ENCODE results near the gene ALK.

DNA sequence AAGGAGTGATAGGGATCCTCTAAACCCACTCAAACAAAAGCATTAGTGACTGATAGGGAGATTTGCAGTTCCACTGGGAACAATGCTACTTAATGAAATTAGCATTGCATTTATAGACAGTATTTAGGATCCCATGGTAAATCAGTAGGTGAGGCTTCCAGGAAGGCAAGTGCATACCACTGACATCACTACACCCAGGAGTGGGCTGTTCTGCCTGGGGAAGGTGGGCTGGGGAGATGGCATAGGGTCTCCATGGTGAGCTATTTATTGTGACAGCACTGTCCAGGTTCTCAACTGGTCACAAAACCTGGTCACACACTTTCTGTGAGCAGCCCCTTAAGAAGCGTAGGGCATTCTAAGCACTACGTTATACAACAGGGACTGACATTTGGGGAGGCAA is 262.2 kb downstream of the ALK start:
- TF ChIP-seq POLR2A (IDR thresholded peaks at IDR 0.05; ENCODE audit: low read length) = no peak
- TF ChIP-seq GATA1 (IDR thresholded peaks at IDR 0.05; ENCODE audit: low read depth, low read length) = no peak
